Osteocyte (in vitro differentiated cells): ENCODE data around the gene SERINC5. TPM values are rescaled to one million over a fixed set of nuclear protein-coding genes. Genes with fewer than 3 reads are reported as not detected.
A peak's percentile ranks its signal among the peaks of the same experiment; 100 is the strongest.

Experiments used
- DNase-seq: peaks from one replicate; pipeline ENCODE4 v3.0.0; 2021; ENCODE audit warnings: mixed read lengths; ENCODE audit not compliant: unreplicated experiment; ENCODE audit errors: extremely low spot score
- H3K27ac Mint-ChIP-seq: one replicate; pipeline ENCODE4 v1.8.0; 2021; ENCODE audit warnings: mild to moderate bottlenecking, mixed read lengths; ENCODE audit not compliant: unreplicated experiment
- H3K27me3 Mint-ChIP-seq: one replicate; pipeline ENCODE4 v1.8.0; 2021; ENCODE audit warnings: mixed read lengths; ENCODE audit not compliant: unreplicated experiment
- H3K36me3 Mint-ChIP-seq: one replicate; pipeline ENCODE4 v1.8.0; 2021; ENCODE audit warnings: mixed read lengths; ENCODE audit not compliant: unreplicated experiment
- H3K4me1 Mint-ChIP-seq: one replicate; pipeline ENCODE4 v1.8.0; 2021; ENCODE audit warnings: mixed read lengths; ENCODE audit not compliant: unreplicated experiment
- H3K4me3 Mint-ChIP-seq: one replicate; pipeline ENCODE4 v1.8.0; 2021; ENCODE audit warnings: mild to moderate bottlenecking, moderate library complexity, mixed read lengths; ENCODE audit not compliant: unreplicated experiment
- H3K9me3 Mint-ChIP-seq: one replicate; pipeline ENCODE4 v1.8.0; 2021; ENCODE audit warnings: mixed read lengths; ENCODE audit not compliant: unreplicated experiment
- CTCF ChIP-seq: fragments of 200-600 bp; sonication (generic); IDR thresholded peaks from 2 replicates; pipeline ENCODE4 v1.5.0; 2021; ENCODE audit warnings: antibody characterized with exemption, mild to moderate bottlenecking, moderate library complexity
- total RNA-seq: library from RNA; stranded (reverse); gene quantifications from 2 replicates; pipeline ENCODE4 v1.2.1, GENCODE V29; 2021

Gene SERINC5
- total RNA-seq, 1 donor from 2014 or later = 43.2 TPM

GRCh38 chr5:80296121-80296520 is 40.3 kb upstream of the SERINC5 start:
- Mint-ChIP-seq H3K4me1 (no peaks in the 10 kb centered on the region), H3K9me3 (no peaks in the 10 kb centered on the region), H3K27me3 (peaks cover 11% of the 10 kb centered on the region), H3K27ac (no peak overlapping the region), H3K36me3 (no peaks in the 10 kb centered on the region), H3K4me3 (no peak overlapping the region)
- no peak for TF ChIP-seq CTCF
- DNase-seq = no peak

- peak; percentile 67 for DNase-seq
- Mint-ChIP-seq H3K36me3 (no peaks in the 10 kb centered on the region), H3K27me3 (peaks cover 7% of the 10 kb centered on the region), H3K9me3 (no peaks in the 10 kb centered on the region), H3K27ac (no peak overlapping the region), H3K4me1 (no peaks in the 10 kb centered on the region), H3K4me3 (no peak overlapping the region)
- no peak for TF ChIP-seq CTCF
These were observed 35.9 kb upstream of the SERINC5 start for GRCh38 chr5:80291761-80292160.

- no peaks in the 10 kb centered on the region for H3K9me3 Mint-ChIP-seq
- no peaks in the 10 kb centered on the region for H3K36me3 Mint-ChIP-seq
- H3K27me3 Mint-ChIP-seq = peaks cover 18% of the 10 kb centered on the region
- H3K4me3 Mint-ChIP-seq = no peak overlapping the region
- H3K27ac Mint-ChIP-seq = no peak overlapping the region
- no peak for TF ChIP-seq CTCF
- H3K4me1 Mint-ChIP-seq = no peaks in the 10 kb centered on the region
- peak; percentile 59 for DNase-seq
These were observed 33.5 kb upstream of the SERINC5 start for GRCh38 chr5:80289320-80289719.

GRCh38 chr5:80288177-80288576 is 32.3 kb upstream of the SERINC5 start:
- TF ChIP-seq CTCF = no peak

GRCh38 chr5:80284720-80285119 is 28.9 kb upstream of the SERINC5 start:
- no peaks in the 10 kb centered on the region for H3K4me1 Mint-ChIP-seq
- H3K4me3 Mint-ChIP-seq = no peak overlapping the region
- no peak overlapping the region for H3K27ac Mint-ChIP-seq
- no peak for TF ChIP-seq CTCF
- no peaks in the 10 kb centered on the region for H3K9me3 Mint-ChIP-seq
- peaks cover 17% of the 10 kb centered on the region for H3K27me3 Mint-ChIP-seq
- DNase-seq = no peak
- no peaks in the 10 kb centered on the region for H3K36me3 Mint-ChIP-seq

More at GRCh38 chr5:80288177-80288576, 32.3 kb upstream of the SERINC5 start:
- H3K27me3 Mint-ChIP-seq = peaks cover 21% of the 10 kb centered on the region
- H3K27ac Mint-ChIP-seq = no peak overlapping the region
- H3K36me3 Mint-ChIP-seq = no peaks in the 10 kb centered on the region
- no peak overlapping the region for H3K4me3 Mint-ChIP-seq
- no peaks in the 10 kb centered on the region for H3K4me1 Mint-ChIP-seq
- no peak for DNase-seq
- no peaks in the 10 kb centered on the region for H3K9me3 Mint-ChIP-seq
